Activated CD4-positive, alpha-beta T cell treated with anti-CD3 and anti-CD28 coated beads, Interleukin-10, Interleukin-2, amounts not matched to agents 100 ng/mL and 50 ng/mL, durations not matched to agents 16 hours and 8 hours (primary cell): ENCODE measurements around the gene OST4.
"Not testable (repeated sequence)": the region's sequence is repeated elsewhere in the genome, so short reads cannot be mapped to it uniquely, and the experiment has no call there.

Experiments used
- DNase-seq: peaks from one replicate; pipeline ENCODE4 v3.0.0-alpha.2; 2020

Gene OST4

DNA sequence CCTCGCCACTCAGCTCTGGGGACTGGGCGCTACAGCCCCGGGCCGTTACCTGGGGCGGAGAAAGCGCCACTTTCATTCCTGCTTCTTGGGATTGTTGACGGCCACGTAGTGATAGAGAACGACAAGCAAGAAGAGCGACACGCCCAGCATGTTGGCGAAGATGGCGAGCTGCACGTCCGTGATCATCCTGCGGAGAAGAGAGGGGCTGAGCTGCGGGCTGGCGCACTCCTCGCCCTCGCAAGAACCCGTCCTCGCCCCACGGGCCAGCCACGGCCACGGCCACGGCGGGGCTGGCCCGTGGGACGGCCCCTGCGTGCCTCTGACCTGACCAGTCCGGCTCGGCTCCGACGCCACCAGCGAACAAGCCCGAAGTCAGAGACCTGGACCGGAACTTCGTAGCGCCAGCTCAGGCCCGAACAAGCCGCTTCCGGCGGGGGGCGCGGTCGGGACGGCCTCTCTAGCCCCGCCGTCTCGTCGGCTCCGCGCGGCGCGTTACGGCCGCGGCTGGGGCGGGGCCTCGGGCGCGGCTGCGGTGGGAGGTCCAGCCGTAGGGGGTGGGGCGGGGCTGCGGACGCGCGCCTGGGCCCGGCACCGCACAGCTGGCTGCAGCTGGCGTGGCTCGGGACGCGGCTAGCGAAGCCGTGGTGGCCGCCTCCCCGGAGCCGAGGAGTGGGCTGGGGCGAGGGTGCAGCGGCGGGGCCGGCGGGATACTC lies at the start of gene OST4:
Gene OST4 (minus strand): TSS at position 378 of the 713 bp plus-strand sequence.
- DNase-seq: peak; percentile 95

DNA sequence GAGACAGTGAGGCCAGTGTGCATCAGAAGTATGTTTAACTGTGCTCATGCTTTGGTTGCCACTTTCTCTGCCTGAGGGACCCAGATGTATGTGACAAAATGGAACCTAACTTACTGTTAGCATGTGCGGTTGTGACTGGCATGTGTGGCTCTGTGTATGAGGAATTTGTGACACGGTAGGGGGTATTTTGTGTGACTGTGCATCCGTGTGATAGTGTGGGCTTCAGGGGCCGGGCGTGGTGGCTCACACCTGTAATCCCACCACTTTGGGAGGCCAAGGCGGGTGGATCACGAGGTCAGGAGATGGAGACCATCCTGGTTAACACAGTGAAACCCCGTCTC lies 47.8 kb upstream of the OST4 start:
- DNase-seq: not testable (repeated sequence)

DNA sequence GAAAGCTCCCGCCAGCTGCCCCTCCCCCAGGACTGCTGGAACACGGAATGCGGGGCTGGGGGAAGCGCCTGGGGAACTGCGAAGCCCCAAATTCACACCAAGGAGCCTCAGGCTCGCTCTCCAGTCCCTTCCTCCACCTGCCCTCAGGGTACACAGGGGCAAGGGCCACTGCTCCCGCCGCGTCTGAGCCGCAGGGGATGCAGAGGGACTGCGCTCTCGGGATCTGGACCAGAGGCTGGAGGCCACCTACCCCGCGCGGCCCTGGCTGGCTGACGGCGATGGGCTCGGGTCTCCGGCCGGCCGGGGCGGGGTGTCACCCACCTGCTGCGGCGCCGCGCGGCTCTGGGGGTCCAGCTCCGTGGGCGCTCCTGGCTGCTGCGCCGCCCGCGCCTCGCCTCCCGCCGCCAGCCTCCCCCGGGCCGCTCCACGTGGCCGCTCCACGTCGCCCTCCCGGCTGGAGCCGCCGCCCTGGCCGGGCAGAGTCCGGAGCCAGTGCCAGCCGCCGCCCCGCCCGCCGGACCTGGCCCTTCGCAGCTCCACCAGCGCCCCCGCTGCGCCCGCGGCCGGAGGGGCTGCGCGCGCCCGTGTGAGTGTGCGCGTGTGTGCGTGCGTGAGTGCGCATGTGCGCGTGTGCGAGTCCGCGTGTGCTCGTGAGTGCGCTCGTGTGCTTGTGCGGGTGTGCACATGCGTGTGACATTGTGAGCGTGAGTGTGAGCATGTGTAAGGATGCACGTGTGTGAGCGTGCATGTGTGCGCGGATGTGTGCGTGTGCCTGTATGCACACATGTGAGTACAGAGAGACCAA lies 47.3 kb upstream of the OST4 start, which contains the start of gene CGREF1:
Gene CGREF1 (minus strand): TSS at position 604 of the 805 bp plus-strand sequence. CDS start 14,762 bp downstream, outside the sequence.
- peak; percentile 24 for DNase-seq

DNA sequence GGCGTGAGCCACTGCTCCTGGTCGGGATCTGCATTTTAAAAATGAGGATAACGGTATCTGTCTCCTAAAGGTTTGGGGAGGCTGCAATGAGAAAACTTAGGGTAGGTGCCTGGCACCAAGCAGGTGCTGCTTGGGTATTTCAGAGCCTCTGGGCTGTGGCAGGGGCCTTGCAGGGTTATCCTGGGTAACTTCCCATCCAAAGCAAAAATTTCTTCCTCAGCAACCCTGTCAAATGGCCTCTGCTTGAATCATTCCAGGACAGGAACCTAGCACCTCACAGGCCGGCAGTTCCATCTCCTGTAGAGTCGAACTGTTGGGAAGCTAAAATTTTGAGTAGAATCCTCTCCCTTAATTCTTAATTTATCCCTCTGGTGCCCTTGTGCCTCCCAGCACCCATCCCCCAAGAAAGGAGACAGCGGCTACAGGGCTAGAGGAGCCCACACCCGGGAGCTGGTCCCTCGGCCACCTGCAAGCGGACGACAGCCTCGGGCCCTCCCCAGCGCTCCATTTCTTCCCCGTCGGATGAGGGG lies 46.6 kb upstream of the OST4 start:
- no peak for DNase-seq

DNA sequence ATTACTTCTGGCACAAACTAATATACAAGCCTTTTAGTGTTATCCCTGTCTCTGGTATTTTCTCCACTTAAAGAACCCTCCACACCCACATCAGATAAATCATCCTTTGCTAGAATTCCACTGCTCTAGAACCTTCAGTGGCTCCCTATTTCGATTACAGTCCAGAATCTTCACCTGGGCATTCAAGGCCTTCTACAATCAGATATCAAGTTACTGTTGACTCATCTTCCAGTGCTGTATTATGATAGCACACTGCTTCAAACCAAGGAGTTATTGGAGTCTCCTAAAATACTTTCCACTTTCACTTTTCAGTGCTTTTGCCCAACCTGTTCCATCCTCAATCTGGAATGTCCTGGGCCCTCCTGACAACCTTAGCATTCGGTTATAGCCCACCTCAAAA lies 44.1 kb upstream of the OST4 start:
- no peak for DNase-seq

DNA sequence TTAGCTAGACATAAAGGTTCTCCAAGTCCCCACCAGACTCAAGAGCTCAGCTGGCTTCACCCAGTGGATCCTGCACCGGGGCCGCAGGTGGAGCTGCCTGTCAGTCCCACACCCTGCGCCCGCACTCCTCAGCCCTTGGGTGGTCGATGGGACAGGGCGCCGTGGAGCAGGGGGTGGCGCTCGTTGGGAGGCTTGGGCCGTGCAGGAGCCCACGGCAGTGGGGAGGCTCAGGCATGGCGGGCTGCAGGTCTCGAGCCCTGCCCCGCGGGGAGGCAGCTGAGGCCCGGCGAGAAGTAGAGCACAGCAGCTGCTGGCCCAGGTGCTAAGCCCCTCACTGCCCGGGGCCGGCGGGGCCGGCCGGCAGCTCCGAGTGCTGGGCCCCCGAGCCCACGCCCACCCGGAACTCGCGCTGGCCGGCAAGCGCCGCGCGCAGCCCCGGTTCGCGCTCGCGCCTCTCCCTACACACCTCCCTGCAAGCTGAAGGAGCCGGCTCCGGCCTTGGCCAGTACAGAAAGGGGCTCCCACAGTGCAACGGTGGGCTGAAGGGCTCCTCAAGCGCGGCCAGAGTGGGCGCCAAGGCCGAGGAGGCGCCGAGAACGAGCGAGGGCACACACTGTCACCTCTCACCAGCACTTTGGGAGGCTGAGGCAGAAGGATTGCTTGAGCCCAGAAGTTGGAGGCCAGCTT lies 40.1 kb upstream of the OST4 start:
- DNase-seq: not testable (repeated sequence)

DNA sequence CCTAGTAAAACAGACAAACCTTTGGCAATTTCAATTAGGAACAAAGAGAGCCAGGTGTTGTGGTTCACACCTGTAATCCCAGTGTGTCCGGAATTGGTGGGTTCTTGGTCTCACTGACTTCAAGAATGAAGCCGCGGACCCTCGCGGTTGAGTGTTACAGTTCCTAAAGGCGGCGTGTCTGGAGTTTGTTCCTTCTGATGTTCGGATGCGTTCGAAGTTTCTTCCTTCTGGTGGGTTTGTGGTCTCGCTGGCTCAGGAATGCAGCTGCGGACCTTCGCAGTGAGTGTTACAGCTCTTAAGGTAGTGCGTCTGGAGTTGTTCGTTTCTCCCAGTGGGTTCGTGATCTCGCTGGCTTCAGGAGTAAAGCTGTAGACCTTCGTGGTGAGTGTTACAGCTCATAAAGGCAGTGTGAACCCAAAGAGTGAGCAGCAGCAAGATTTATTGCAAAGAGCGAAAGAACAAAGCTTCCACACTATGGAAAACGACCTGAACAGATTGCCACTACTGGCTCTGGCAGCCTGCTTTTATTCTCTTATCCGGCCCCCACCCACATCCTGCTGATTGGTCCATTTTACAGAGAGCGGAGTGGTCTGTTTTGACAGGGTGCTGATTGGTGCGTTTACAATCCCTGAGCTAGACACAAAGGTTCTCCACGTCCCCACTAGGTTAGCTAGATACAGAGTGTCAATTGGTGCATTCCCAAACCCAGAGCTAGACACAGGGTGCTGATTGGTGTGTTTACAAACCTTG lies 39.3 kb upstream of the OST4 start:
- DNase-seq: not testable (repeated sequence)

DNA sequence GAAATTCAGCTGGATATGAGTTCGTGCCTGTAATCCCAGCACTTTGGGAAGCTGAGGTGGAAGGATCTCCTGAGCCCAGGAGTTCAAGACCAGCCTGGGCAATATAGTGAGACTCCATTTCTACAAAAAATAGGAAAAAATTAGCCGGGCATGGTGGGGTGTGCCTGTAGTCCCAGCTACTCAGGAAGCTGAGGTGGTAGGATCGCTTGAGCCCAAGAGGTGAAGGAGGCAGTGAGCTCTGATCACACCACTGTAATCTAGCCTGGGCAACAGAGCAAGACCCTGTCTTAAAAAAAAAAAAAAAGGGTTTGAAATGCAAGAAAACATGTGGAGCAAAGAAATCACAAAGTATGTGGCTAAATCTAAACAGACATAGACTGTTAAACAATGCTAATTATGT lies 37.6 kb upstream of the OST4 start:
- no peak for DNase-seq

DNA sequence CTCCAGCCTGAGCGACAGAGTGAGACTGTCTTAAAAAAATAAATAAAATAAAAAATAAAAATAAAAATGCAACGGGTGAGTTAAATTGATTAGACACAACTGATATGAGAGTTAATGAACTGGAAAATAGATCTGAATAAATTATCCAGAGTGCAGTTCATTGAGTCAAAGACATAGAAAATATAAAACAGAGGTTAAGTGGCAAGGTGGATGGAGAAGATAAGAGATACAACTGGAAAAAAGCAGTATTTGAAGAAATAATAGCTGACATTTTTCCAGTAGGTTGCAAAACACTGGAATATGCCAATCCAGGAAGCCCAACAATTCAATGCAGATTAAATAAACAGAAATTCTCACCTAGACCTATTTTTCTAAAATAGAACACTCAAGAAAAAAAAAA lies 36.8 kb upstream of the OST4 start:
- no peak for DNase-seq

DNA sequence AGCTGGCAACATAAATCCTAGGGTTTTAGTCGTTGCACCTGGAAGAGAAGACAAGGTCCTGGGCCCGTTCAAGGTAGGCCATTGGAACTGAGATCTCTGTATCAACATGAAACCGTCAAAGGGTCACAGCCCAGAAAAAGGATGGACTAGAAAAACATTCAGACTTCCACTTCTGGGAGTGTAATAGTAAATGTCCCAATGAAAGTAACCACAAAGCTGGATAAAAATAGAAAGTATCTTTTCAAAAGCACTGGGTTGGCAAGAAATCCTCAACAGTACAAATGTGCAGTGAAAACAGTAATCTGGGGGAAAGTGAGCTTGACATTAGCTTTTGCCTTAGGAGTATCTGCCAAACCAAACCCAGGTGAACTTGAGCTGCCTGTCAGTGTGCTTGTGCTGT lies 34.5 kb upstream of the OST4 start:
- no peak for DNase-seq

DNA sequence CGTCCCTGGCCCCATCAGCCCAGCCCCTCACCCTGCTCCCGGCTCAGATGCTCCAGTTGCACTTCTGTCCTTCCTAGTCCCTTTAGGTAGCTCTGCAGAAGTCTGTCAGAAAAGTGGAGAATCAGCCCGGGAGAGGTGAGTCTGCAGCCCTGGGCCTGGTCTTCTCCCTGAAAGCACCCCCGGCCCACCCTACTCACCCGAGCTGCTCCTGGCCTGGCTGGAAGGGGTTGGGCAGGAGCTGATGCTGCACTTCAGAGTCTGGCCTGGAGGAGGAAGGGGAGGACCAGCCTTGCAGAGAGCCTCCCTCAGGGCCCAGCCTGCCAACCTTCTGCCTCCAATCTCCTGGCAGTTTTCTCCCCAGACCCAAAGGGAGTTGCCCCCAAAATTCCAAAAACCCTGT lies 30.9 kb upstream of the OST4 start:
- DNase-seq: no peak

DNA sequence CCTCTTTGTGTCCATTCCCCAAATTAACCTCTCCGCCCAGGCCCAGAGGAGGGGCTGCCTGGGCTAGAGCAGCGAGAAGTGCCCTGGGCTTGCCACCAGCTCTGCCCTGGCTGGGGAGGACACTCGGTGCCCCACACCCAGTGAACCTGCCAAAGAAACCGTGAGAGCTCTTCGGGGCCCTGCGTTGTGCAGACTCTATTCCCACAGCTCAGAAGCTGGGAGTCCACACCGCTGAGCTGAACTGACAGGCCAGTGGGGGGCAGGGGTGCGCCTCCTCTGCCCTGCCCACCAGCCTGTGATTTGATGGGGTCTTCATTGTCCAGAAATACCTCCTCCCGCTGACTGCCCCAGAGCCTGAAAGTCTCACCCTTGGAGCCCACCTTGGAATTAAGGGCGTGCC lies 28.6 kb upstream of the OST4 start:
- no peak for DNase-seq

DNA sequence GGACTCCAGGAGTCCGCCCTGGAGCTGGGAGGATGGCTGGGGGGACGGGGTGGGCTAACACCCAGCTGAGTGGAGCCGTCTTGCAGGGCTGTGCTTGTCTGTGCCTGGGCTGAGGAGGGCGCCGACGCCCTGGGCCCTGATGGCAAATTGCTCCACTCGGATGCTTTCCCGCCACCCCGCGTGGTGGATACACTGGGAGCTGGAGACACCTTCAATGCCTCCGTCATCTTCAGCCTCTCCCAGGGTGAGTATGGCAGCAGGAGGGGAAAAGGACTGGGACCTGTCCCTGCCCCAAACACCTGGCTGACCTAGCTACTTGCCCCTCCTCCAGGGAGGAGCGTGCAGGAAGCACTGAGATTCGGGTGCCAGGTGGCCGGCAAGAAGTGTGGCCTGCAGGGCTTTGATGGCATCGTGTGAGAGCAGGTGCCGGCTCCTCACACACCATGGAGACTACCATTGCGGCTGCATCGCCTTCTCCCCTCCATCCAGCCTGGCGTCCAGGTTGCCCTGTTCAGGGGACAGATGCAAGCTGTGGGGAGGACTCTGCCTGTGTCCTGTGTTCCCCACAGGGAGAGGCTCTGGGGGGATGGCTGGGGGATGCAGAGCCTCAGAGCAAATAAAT lies 28.0 kb upstream of the OST4 start:
- DNase-seq: no peak

DNA sequence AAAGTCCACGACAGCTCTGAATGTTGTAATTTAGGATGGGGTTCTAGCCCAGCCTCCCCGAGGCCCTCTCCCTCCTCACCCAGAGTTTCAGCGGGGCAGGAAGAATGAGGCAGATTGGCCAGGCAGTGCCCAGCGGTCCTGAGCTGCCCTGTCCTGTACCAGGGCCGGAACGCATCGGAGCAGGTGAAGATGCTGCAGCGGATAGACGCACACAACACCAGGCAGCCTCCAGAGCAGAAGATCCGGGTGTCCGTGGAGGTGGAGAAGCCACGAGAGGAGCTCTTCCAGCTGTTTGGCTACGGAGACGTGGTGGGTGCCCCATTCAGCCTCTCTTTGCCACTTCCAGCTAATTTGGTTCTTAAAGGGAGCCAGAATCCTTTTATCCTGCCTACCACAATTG lies 25.9 kb upstream of the OST4 start:
- no peak for DNase-seq

DNA sequence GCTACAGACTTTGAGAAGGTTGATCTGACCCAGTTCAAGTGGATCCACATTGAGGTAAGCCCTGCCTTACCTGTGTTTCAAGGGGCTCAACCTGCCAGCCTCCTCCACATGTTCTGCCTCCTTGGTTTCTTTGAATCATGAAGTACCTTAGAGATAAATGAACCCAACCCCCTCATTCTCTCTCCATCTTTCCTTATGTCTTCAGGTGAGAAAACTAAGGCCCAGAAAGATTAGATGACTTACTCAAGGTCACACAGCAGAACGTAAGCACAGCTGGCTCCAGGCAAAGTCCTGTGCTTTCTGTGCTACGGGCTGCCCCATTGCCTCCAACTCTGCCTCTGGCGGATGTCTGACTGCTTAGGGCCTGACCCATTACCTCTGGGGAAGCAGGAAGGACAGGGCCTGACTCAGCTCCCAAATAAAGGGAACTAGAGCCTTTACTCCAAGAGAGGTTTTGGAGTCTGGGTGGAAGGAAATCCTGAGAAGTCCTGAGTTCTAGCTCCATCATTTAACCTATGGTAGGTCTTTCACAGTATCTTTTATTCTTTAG lies 25.4 kb upstream of the OST4 start:
- DNase-seq: no peak

DNA sequence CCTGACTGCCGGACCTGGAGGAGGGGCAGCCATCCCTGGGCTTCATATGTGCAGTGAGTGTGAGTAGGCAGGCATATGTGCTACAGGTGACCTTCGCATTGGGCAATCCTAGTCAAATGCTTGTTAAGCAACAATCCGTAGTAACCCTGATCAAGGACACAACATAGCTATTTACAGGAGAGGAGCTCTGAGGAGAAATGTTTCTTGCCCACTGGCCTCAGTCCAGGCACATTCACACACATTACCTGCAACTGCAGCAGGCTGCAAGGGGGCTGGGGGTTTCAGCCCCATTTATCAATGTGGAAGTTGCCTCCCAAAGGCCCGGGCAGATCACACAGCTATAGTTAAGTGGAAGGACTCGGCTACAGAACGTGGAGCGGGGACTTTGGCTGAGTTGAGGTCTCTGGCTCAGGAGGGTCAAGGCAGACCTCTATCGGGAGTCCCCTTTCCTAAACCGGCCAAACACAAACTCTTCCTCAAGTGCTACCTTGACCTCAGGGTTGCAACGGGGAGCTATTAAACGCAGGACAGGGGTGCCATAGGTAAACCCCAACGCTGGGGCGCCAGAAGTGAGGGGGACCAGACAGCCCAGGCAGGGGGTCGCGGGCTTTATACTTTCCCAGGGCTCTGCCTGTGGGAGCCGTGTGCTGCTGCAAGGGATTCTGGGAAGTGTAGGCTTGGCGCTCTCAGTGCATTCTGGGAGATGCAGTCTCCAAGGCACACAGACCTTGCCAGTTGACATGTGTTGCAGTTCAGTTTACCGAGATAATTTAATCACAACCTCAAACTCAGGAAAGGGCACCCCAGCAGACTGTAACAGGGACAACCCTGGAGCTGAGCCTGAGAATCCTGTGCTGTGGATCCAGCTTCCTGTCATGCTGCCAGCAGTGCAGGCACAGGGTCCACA lies 24.5 kb upstream of the OST4 start:
- DNase-seq: peak; percentile 66

DNA sequence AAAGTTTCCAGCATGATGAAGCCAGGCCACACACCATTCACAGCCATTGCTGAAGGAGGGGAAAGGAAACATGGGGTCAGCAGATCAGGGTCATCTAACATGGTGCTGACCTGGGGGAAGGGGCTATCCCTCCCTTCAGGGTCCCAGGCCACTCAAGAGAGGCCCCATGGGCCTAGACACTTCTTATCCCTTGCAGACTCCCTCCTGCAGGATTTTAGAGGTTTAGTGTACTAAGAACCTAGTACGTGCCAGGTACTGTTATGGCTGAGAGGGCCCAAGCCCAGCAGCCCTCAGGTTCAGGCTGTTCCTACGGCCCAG lies 23.9 kb upstream of the OST4 start:
- no peak for DNase-seq

DNA sequence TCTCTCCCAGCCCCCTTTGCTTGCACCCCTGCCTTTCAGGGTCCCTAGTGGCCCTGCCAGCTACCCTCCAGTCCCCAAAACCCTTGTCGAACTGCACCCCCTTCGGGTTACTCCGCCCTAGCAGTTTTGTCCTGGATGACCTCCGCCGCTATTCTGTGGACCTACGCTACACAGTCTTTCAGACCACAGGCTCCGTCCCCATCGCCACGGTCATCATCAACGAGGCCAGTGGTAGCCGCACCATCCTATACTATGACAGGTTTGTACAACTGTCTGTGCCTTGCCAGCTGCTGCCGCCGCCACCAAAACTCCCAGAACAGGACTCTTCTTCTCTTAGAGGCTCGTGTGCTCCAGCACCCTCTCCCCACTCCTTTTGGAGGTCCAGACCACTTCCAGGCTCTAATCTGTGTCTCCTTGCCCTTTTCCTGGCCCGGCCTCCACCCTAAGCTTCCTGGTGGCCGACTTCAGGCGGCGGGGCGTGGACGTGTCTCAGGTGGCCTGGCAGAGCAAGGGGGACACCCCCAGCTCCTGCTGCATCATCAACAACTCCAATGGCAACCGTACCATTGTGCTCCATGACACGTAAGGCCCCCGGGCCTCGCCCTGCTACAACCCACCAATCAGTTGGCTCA lies 23.0 kb upstream of the OST4 start:
- DNase-seq: no peak

DNA sequence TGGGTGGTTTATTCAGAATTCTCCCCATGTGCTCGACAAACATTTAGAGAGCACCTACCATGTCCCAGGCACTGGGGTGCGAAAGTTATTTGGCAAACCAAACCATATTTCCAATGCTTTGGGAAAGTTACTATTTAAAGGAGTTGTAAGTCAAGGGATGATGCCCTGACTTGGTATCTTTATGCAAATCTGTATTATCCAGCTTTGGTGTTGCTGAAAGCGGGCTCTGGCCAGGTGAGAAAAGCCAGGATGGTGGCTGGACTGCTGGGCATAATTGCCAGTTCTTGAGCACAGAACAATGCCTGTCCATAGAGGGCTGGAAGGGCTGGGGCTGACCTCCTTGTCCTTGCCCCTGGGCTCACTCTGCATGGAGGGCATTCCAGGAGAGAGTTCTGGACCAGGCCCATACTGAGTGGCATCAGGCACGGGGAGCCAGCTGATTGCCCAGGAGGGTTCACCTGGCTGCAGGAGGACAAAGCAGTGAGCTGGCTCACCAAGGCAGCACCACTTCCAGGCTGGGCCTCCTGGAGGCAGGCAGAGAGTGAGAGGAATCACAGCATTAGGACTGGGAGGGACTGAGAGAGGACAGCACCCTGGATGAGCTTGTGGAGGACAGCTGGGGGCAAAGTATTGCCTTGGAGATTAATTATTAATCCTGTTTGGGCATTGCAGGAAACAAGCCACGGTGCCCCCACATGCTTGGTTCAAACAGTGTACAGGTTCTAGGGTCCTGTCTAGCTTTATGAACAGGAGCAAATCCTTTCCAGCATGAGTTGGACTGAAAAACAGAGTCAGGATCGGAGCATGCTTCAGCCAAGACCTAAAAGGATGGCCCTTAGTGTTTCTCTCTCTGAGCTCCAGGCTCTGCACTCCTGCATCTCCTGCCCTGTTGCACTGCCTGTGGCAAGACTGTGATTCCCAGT lies 22.2 kb upstream of the OST4 start:
- no peak for DNase-seq
